ENCODE measurements around the gene GRIN3B. TPM values are rescaled to one million over a fixed set of nuclear protein-coding genes. Genes with fewer than 3 reads are reported as not detected.

The GRIN3B gene
- total and polyA plus RNA-seq, 9 of the 15 experiments (the other 6 are each of a cell fraction or from before 2014, with no cell fraction given) = 0.06 to 0.95 (median 0.19) TPM; not detected in 6

- CTCF ChIA-PET (ENCODE audit: low intra/inter-chr PET ratio) = no interaction called here
- intact Hi-C loops (cut with micrococcal nuclease) = no loop called here
- no TSS peak for BruUV-seq (replicated peaks)
- H3K36me3 ChIP-seq (ENCODE audit: control insufficient read depth, insufficient read depth, low read length) = peaks cover 50% of the 10 kb centered on the region
- H3K9ac ChIP-seq (ENCODE audit: insufficient read depth in 1 of 2, low read depth in 2 of 2, low read length in 2 of 2) = peak overlapping the region in 1 of 2 experiments; percentile 40; a peak in 1 of 4 replicates
- H3K4me3 ChIP-seq = no peak overlapping the region
- H3K9me3 ChIP-seq (replicated peaks; ENCODE audit: control insufficient read depth, insufficient read depth, low read depth, low read length) = no peaks in the 10 kb centered on the region
- H3K4me2 ChIP-seq (ENCODE audit: insufficient read depth, low read length) = no peak overlapping the region
- FAIRE-seq (no peak), ATAC-seq (no peak), DNase-seq (ENCODE audit: extremely low read depth in 1 of 4, low spot score in 3 of 4) (peak in 2 of 4 experiments; percentile 32 to 55)
- peaks cover 22 to 52% of the 10 kb centered on the region in 2 experiments for H3K4me1 ChIP-seq (replicated peaks in 1 of 2; ENCODE audit: control insufficient read depth in 2 of 2, insufficient read depth in 2 of 2, low read length in 2 of 2)
- no peaks in the 10 kb centered on the region for H3K27me3 ChIP-seq (ENCODE audit: control insufficient read depth in 2 of 2, insufficient read depth in 2 of 2, low read length in 2 of 2)
- in situ Hi-C loops (cut with MboI) = no loop called here
- H2AFZ ChIP-seq (ENCODE audit: low read depth, low read length) = no peak overlapping the region
- 86% methylated on average over 22 of the region's 29 CpGs for WGBS (ENCODE audit: insufficient coverage, low coverage, missing lambda C conversion rate)
- peaks cover 9% of the 10 kb centered on the region for H3K79me2 ChIP-seq (ENCODE audit: control insufficient read depth, insufficient read depth, low read length)
- no peaks in the 10 kb centered on the region for H4K20me1 ChIP-seq (replicated peaks; ENCODE audit: control insufficient read depth, insufficient read depth, low read length)
- no peaks in the 10 kb centered on the region for H3K9me1 ChIP-seq (ENCODE audit: control insufficient read depth, insufficient read depth, low read length)
- no peak overlapping the region for H3K27ac ChIP-seq (ENCODE audit: extremely low read depth, low read depth, low read length)
- POLR2A ChIA-PET = interaction anchor here (1.0 to 11.0 kb wide), 3 partner anchors 7 to 14 kb away, joined by 4 to 176 read pairs (median 4); partner anchors contain the start of gene CNN2
- TF ChIP-seq POLR2A (conservative IDR thresholded peaks at IDR 0.05) (0 out of 2 replicates have a peak, but pooled peaks have one; percentile 12), CHD1 (IDR thresholded peaks at IDR 0.05; ENCODE audit: low read length) (no peak), TCF3 (CRISPR knock-in tag; IDR thresholded peaks at IDR 0.05) (no peak), POLR2G (IDR thresholded peaks at IDR 0.05; ENCODE audit: low read depth, low read length) (peak; percentile 60), SMARCA4 (IDR thresholded peaks at IDR 0.05) (no peak), SRSF3 (IDR thresholded peaks at IDR 0.05; ENCODE audit: insufficient read depth, low read length) (no peak), MCM7 (IDR thresholded peaks at IDR 0.05) (no peak), NEUROD1 (IDR thresholded peaks at IDR 0.05; ENCODE audit: borderline replicate concordance, low read depth, low read length, partially characterized antibody) (no peak), TARDBP (IDR thresholded peaks at IDR 0.05) (no peak)
- TF ChIP-seq, protein P1, sequence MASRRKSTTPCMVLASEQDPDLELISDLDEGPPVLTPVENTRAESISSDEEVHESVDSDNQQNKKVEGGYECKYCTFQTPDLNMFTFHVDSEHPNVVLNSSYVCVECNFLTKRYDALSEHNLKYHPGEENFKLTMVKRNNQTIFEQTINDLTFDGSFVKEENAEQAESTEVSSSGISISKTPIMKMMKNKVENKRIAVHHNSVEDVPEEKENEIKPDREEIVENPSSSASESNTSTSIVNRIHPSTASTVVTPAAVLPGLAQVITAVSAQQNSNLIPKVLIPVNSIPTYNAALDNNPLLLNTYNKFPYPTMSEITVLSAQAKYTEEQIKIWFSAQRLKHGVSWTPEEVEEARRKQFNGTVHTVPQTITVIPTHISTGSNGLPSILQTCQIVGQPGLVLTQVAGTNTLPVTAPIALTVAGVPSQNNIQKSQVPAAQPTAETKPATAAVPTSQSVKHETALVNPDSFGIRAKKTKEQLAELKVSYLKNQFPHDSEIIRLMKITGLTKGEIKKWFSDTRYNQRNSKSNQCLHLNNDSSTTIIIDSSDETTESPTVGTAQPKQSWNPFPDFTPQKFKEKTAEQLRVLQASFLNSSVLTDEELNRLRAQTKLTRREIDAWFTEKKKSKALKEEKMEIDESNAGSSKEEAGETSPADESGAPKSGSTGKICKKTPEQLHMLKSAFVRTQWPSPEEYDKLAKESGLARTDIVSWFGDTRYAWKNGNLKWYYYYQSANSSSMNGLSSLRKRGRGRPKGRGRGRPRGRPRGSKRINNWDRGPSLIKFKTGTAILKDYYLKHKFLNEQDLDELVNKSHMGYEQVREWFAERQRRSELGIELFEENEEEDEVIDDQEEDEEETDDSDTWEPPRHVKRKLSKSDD (conservative IDR thresholded peaks at IDR 0.05; ENCODE audit: low read length) = no peak
- TF ChIP-seq, protein P2, sequence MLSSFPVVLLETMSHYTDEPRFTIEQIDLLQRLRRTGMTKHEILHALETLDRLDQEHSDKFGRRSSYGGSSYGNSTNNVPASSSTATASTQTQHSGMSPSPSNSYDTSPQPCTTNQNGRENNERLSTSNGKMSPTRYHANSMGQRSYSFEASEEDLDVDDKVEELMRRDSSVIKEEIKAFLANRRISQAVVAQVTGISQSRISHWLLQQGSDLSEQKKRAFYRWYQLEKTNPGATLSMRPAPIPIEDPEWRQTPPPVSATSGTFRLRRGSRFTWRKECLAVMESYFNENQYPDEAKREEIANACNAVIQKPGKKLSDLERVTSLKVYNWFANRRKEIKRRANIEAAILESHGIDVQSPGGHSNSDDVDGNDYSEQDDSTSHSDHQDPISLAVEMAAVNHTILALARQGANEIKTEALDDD (IDR thresholded peaks at IDR 0.05) = no peak
These were observed 35.9 kb downstream of the GRIN3B start for GRCh38 chr19:1035998-1036621.

Measured in K562 (cell line).